IMR-90 (cell line): Measurements from ENCODE around the gene CNOT2. TPM values are rescaled to one million over a fixed set of nuclear protein-coding genes. Genes with fewer than 3 reads are reported as not detected.

Experiments used
- ATAC-seq: fragments of 200-7000 bp; cut with Tn5 transposase; 2 replicates; pipeline ENCODE4 v1.9.1; 2020; ENCODE audit warnings: low read depth, mild to moderate bottlenecking, moderate library complexity
- BruUV-seq: library from RNA; stranded (reverse); fragments of 400-500 nt; replicated peaks from 2 replicates; lab custom pipeline; 2021; lab: Mats Ljungman, UMichigan
- CTCF ChIA-PET: fragments of 300-600 bp; formaldehyde crosslinking; extraction: SDS; loops from one replicate; lab custom pipeline; 2021; ENCODE audit warnings: antibody characterized with exemption; lab: Yijun Ruan, JAX
- POLR2A ChIA-PET: fragments of 300-600 bp; sonication (Branson Sonifier 250); formaldehyde crosslinking; loops from one replicate; lab custom pipeline; 2022; ENCODE audit warnings: antibody characterized with exemption; ENCODE audit not compliant: unreplicated experiment; lab: Charles Lee
- DNase-seq: peaks from one replicate; pipeline ENCODE4 v3.0.0; 2013
- H2AFZ ChIP-seq: replicated peaks from 2 replicates; pipeline ENCODE3; 2013; ENCODE audit warnings: low read length, mild to moderate bottlenecking; ENCODE audit not compliant: poor library complexity
- H2AK5ac ChIP-seq: 2 replicates; pipeline ENCODE4 v1.6.1; 2013; ENCODE audit warnings: low read depth, low read length, inconsistent platforms
- H2AK9ac ChIP-seq: replicated peaks from 2 replicates; pipeline ENCODE3; 2013; ENCODE audit warnings: mild to moderate bottlenecking, low read depth, low read length, moderate library complexity; ENCODE audit not compliant: poor library complexity
- H2BK120ac ChIP-seq: 2 replicates; pipeline ENCODE4 v1.6.1; 2013; ENCODE audit warnings: low read depth, low read length, inconsistent platforms
- H2BK15ac ChIP-seq: 3 replicates; pipeline ENCODE4 v1.6.1; 2013; ENCODE audit warnings: low read depth, low read length, inconsistent platforms
- H2BK20ac ChIP-seq: 2 replicates; pipeline ENCODE4 v1.6.1; 2013; ENCODE audit warnings: low read depth, mild to moderate bottlenecking, inconsistent platforms, low read length, moderate library complexity
- H2BK5ac ChIP-seq: 2 replicates; pipeline ENCODE4 v1.6.1; 2013; ENCODE audit warnings: mild to moderate bottlenecking, low read depth, low read length, inconsistent platforms; ENCODE audit not compliant: poor library complexity, severe bottlenecking
- H3K14ac ChIP-seq: replicated peaks from 2 replicates; pipeline ENCODE4 v1.6.1; 2013; ENCODE audit warnings: low read depth, low read length, inconsistent platforms
- H3K18ac ChIP-seq: 2 replicates; pipeline ENCODE4 v1.6.1; 2013; ENCODE audit warnings: low read depth, low read length, control low read depth
- H3K23ac ChIP-seq: 2 replicates; pipeline ENCODE4 v1.6.1; 2013; ENCODE audit warnings: low read depth, low read length, inconsistent platforms
- H3K27ac ChIP-seq: 2 replicates; pipeline ENCODE4 v1.5.1; 2013; ENCODE audit warnings: mild to moderate bottlenecking, control low read depth, low read length; ENCODE audit not compliant: insufficient read depth
- H3K27me3 ChIP-seq: 2 replicates; pipeline ENCODE4 v1.6.1; 2013; ENCODE audit warnings: low read length; ENCODE audit not compliant: control insufficient read depth, insufficient read depth
- H3K36me3 ChIP-seq: 2 replicates; pipeline ENCODE4 v1.6.1; 2013; ENCODE audit warnings: low read length, mixed read lengths; ENCODE audit not compliant: control insufficient read depth, insufficient read depth
- H3K4ac ChIP-seq: 2 replicates; pipeline ENCODE4 v1.6.1; 2013; ENCODE audit warnings: low read depth, low read length, inconsistent platforms
- H3K4me1 ChIP-seq: 2 replicates; pipeline ENCODE4 v1.6.1; 2013; ENCODE audit warnings: low read length, mixed read lengths; ENCODE audit not compliant: control insufficient read depth, insufficient read depth
- H3K4me2 ChIP-seq: 2 replicates; pipeline ENCODE4 v1.6.1; 2013; ENCODE audit warnings: low read depth, mild to moderate bottlenecking, control low read depth, low read length, moderate library complexity
- H3K4me3 ChIP-seq: 2 replicates; pipeline ENCODE4 v1.5.1; 2013; ENCODE audit warnings: low read depth, mild to moderate bottlenecking, control low read depth, low read length, moderate library complexity; ENCODE audit not compliant: insufficient read depth
- H3K56ac ChIP-seq: 2 replicates; pipeline ENCODE4 v1.6.1; 2013; ENCODE audit warnings: low read length, inconsistent platforms; ENCODE audit not compliant: insufficient read depth; ENCODE audit errors: extremely low read depth
- H3K79me1 ChIP-seq, 2 experiments: 2 replicates each; pipeline ENCODE4 v1.6.1; 2013; ENCODE audit warnings: low read length in 2 of 2, inconsistent platforms in 1 of 2, low read depth in 1 of 2
- H3K9ac ChIP-seq: 2 replicates; pipeline ENCODE4 v1.6.1; 2013; ENCODE audit warnings: low read depth, low read length, control low read depth
- H3K9me1 ChIP-seq: 2 replicates; pipeline ENCODE4 v1.6.1; 2013; ENCODE audit warnings: low read length, inconsistent platforms; ENCODE audit not compliant: insufficient read depth
- H3K9me3 ChIP-seq: 2 replicates; pipeline ENCODE4 v1.6.1; 2013; ENCODE audit warnings: low read length; ENCODE audit not compliant: control insufficient read depth, insufficient read depth
- H4K20me1 ChIP-seq: 2 replicates; pipeline ENCODE4 v1.6.1; 2013; ENCODE audit warnings: low read length, inconsistent platforms; ENCODE audit not compliant: insufficient read depth
- H4K5ac ChIP-seq: 2 replicates; pipeline ENCODE4 v1.6.1; 2013; ENCODE audit warnings: mild to moderate bottlenecking, low read depth, low read length, control low read depth
- H4K8ac ChIP-seq, 2 experiments: 2 replicates each; pipeline ENCODE4 v1.6.1; 2013; ENCODE audit warnings: low read depth in 2 of 2, low read length in 2 of 2, control low read depth in 1 of 2, inconsistent platforms in 1 of 2
- H4K91ac ChIP-seq: 2 replicates; pipeline ENCODE4 v1.6.1; 2013; ENCODE audit warnings: low read depth, low read length, inconsistent platforms; ENCODE audit not compliant: insufficient read depth
- BHLHE40 ChIP-seq: fragments of 150-350 bp; IDR thresholded peaks from 2 replicates; pipeline ENCODE4 v1.6.1; 2016; ENCODE audit warnings: mild to moderate bottlenecking, low read depth, low read length
- CEBPB ChIP-seq: IDR thresholded peaks from 2 replicates; pipeline ENCODE4 v1.6.1; 2012; ENCODE audit warnings: low read depth, low read length, improper control_type of control experiment
- CHD1 ChIP-seq: IDR thresholded peaks from 2 replicates; pipeline ENCODE4 v1.6.1; 2012; ENCODE audit warnings: low read depth, low read length, improper control_type of control experiment
- FOS ChIP-seq: fragments of 150-350 bp; IDR thresholded peaks from 2 replicates; pipeline ENCODE4 v1.6.1; 2016; ENCODE audit warnings: low read depth, low read length
- MAFK ChIP-seq: IDR thresholded peaks from 2 replicates; pipeline ENCODE4 v1.6.1; 2012; ENCODE audit warnings: low read depth, low read length, improper control_type of control experiment
- MAZ ChIP-seq: IDR thresholded peaks from 2 replicates; pipeline ENCODE4 v1.6.1; 2012; ENCODE audit warnings: low read depth, mild to moderate bottlenecking, low read length, improper control_type of control experiment, moderate library complexity, borderline replicate concordance
- MXI1 ChIP-seq: IDR thresholded peaks from 2 replicates; pipeline ENCODE4 v1.6.1; 2012; ENCODE audit warnings: low read depth, mild to moderate bottlenecking, low read length, moderate library complexity, borderline replicate concordance
- NFE2L2 ChIP-seq: fragments of 150-350 bp; IDR thresholded peaks from 2 replicates; pipeline ENCODE4 v1.6.1; 2016; ENCODE audit warnings: low read depth, mild to moderate bottlenecking, low read length
- POLR2A ChIP-seq: IDR thresholded peaks from 2 replicates; pipeline ENCODE4 v1.6.1; 2012; ENCODE audit warnings: mild to moderate bottlenecking, low read depth, low read length
- RAD21 ChIP-seq: IDR thresholded peaks from 2 replicates; pipeline ENCODE4 v1.6.1; 2012; ENCODE audit warnings: low read length, improper control_type of control experiment
- RCOR1 ChIP-seq: IDR thresholded peaks from 2 replicates; pipeline ENCODE4 v1.6.1; 2012; ENCODE audit warnings: mild to moderate bottlenecking, low read length, improper control_type of control experiment; ENCODE audit not compliant: insufficient replicate concordance
- RFX5 ChIP-seq: IDR thresholded peaks from 2 replicates; pipeline ENCODE4 v1.8.0; 2012; ENCODE audit warnings: low read depth, mild to moderate bottlenecking, low read length, moderate library complexity
- SMC3 ChIP-seq: fragments of 150-350 bp; IDR thresholded peaks from 2 replicates; pipeline ENCODE4 v1.6.1; 2016; ENCODE audit warnings: low read depth, mild to moderate bottlenecking, antibody characterized with exemption, low read length, moderate library complexity
- WGBS, 2 experiments: methylation state at CpG; one replicate each; pipeline versions ENCODE4 v1.1.5 to v1.1.7; 2013; ENCODE audit warnings: missing lambda C conversion rate in 2 of 2; ENCODE audit not compliant: insufficient read length in 1 of 2; ENCODE audit errors: extremely low coverage in 2 of 2; 5-methylcytosine and 5-hydroxymethylcytosine counted together
- dilution Hi-C: fragments of 300-500 bp; cut with HindIII; formaldehyde crosslinking; loops from one replicate; pipeline ENCODE4 v1.14.3; 2018; ENCODE audit warnings: low sequenced_read_pairs; ENCODE audit not compliant: unreplicated experiment
- in situ Hi-C: fragments of 300-500 bp; cut with MboI; formaldehyde crosslinking; loops from 3 replicates; pipeline ENCODE4 v1.14.3; 2019; ENCODE audit warnings: low sequenced_read_pairs, inconsistent platforms, mixed read lengths
- intact Hi-C: fragments of 100-400 bp; cut with micrococcal nuclease; formaldehyde crosslinking; loops from 2 replicates; pipeline ENCODE4 v1.10.0; 2022
- polyA plus RNA-seq, 3 experiments: library from polyadenylated mRNA; depleted of rRNA; stranded (reverse); fragments of >200 nt; gene quantifications; 2 replicates each; pipeline ENCODE4 v1.2.3, GENCODE V29; 2012; ENCODE audit warnings: low replicate concordance in 1 of 3
- total RNA-seq: library from RNA; depleted of rRNA; stranded (reverse); fragments of >200 nt; gene quantifications from 2 replicates; pipeline ENCODE4 v1.2.3, GENCODE V29; 2012
- TF ChIP-seq, protein P1 (sequence below): conservative IDR thresholded peaks from 2 replicates; pipeline ENCODE4 v1.5.1; 2012; ENCODE audit warnings: mild to moderate bottlenecking, low read depth, low read length, improper control_type of control experiment
- TF ChIP-seq, protein P2 (sequence below): fragments of 150-350 bp; IDR thresholded peaks from 2 replicates; pipeline ENCODE4 v1.6.1; 2016; ENCODE audit warnings: low read depth, mild to moderate bottlenecking, low read length, moderate library complexity, borderline replicate concordance
- TF ChIP-seq, protein P3 (sequence below): fragments of 150-350 bp; IDR thresholded peaks from 2 replicates; pipeline ENCODE4 v1.6.1; 2017; ENCODE audit warnings: mild to moderate bottlenecking, antibody characterized with exemption, low read length, low read depth

Gene CNOT2
- total and polyA plus RNA-seq, 2 of the 4 experiments (the other 2 are of a cell fraction): 63.4 to 159 TPM

DNA sequence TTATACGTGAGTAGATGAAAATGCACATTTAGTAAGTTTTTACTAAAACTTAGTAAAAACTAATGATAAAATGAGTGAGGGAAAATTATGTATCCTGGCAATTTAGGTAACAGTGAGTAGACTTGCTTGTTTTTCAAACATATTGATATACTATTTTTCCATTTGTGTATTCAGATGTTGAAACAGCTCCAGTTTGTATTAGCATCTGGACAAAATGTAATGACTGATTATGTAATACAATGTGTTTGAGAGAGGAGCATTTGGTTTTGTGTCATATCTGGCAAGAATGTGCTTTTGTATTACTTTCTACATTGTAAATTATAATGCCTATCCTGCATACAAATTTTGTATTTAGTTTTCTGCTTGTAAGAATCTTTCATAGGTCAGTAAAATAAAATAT is 5.6 kb downstream of the CNOT2 start:
- BruUV-seq: no TSS peak
- DNase-seq (no peak), ATAC-seq (no peak)
- H3K36me3 ChIP-seq: no peaks in the 10 kb centered on the region
- CTCF ChIA-PET: no interaction called here
- H4K5ac ChIP-seq: no peak overlapping the region
- H4K20me1 ChIP-seq: peaks cover 77% of the 10 kb centered on the region
- H2BK20ac ChIP-seq: no peak overlapping the region
- dilution Hi-C loops (no loop called here), in situ Hi-C loops (no loop called here), intact Hi-C loops (loop anchor here (10.0 kb wide), 1 partner anchor 476 kb away; no protein-coding TSS in a partner anchor)
- H2BK5ac ChIP-seq: no peak overlapping the region
- POLR2A ChIA-PET: no interaction called here
- H3K4ac ChIP-seq: no peak overlapping the region
- WGBS, 2 experiments: no CpG with 5 or more reads among the region's 1 CpG
- no peak overlapping the region for H3K56ac ChIP-seq
- H3K18ac ChIP-seq: no peak overlapping the region
- no peaks in the 10 kb centered on the region for H3K9me3 ChIP-seq
- H3K4me2 ChIP-seq: no peak overlapping the region
- H2BK120ac ChIP-seq: no peak overlapping the region
- H2BK15ac ChIP-seq: no peak overlapping the region
- TF ChIP-seq, protein P1, sequence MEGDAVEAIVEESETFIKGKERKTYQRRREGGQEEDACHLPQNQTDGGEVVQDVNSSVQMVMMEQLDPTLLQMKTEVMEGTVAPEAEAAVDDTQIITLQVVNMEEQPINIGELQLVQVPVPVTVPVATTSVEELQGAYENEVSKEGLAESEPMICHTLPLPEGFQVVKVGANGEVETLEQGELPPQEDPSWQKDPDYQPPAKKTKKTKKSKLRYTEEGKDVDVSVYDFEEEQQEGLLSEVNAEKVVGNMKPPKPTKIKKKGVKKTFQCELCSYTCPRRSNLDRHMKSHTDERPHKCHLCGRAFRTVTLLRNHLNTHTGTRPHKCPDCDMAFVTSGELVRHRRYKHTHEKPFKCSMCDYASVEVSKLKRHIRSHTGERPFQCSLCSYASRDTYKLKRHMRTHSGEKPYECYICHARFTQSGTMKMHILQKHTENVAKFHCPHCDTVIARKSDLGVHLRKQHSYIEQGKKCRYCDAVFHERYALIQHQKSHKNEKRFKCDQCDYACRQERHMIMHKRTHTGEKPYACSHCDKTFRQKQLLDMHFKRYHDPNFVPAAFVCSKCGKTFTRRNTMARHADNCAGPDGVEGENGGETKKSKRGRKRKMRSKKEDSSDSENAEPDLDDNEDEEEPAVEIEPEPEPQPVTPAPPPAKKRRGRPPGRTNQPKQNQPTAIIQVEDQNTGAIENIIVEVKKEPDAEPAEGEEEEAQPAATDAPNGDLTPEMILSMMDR: no peak
- TF ChIP-seq RAD21 (no peak), POLR2A (no peak), MAZ (no peak), RCOR1 (no peak), CHD1 (no peak), MXI1 (no peak), NFE2L2 (no peak), MAFK (no peak), SMC3 (no peak), BHLHE40 (no peak), FOS (no peak), CEBPB (no peak), RFX5 (no peak)
- TF ChIP-seq, protein P2, sequence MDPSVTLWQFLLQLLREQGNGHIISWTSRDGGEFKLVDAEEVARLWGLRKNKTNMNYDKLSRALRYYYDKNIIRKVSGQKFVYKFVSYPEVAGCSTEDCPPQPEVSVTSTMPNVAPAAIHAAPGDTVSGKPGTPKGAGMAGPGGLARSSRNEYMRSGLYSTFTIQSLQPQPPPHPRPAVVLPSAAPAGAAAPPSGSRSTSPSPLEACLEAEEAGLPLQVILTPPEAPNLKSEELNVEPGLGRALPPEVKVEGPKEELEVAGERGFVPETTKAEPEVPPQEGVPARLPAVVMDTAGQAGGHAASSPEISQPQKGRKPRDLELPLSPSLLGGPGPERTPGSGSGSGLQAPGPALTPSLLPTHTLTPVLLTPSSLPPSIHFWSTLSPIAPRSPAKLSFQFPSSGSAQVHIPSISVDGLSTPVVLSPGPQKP: no peak
- TF ChIP-seq, protein P3, sequence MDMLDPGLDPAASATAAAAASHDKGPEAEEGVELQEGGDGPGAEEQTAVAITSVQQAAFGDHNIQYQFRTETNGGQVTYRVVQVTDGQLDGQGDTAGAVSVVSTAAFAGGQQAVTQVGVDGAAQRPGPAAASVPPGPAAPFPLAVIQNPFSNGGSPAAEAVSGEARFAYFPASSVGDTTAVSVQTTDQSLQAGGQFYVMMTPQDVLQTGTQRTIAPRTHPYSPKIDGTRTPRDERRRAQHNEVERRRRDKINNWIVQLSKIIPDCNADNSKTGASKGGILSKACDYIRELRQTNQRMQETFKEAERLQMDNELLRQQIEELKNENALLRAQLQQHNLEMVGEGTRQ: no peak
- no peak overlapping the region for H4K8ac ChIP-seq
- no peak overlapping the region for H3K9ac ChIP-seq
- H2AK9ac ChIP-seq: no peak overlapping the region
- no peak overlapping the region for H3K4me3 ChIP-seq
- H3K27me3 ChIP-seq: no peaks in the 10 kb centered on the region
- H3K27ac ChIP-seq: no peak overlapping the region
- no peak overlapping the region for H2AK5ac ChIP-seq
- no peak overlapping the region for H4K91ac ChIP-seq
- H3K79me1 ChIP-seq: peaks cover 7 to 36% of the 10 kb centered on the region in 2 experiments
- no peak overlapping the region for H2AFZ ChIP-seq
- no peak overlapping the region for H3K23ac ChIP-seq
- H3K9me1 ChIP-seq: peaks cover 3% of the 10 kb centered on the region; the same call in 1 of the 2 replicates
- H3K4me1 ChIP-seq: peaks cover 9% of the 10 kb centered on the region
- no peak overlapping the region for H3K14ac ChIP-seq
